A549 (cell line): ENCODE results near the gene G3BP1. TPM values are rescaled to one million over a fixed set of nuclear protein-coding genes. Genes with fewer than 3 reads are reported as not detected.

ENCODE experiments used
- ATAC-seq, 2 experiments: fragments of 200-7000 bp in 1 of 2; fragments of >200 bp in 1 of 2; cut with Nextera tagmentation in 1 of 2; cut with Tn5 transposase in 1 of 2; 3 replicates each; pipeline versions ENCODE4 v1.8.0 to v1.9.1; 2018 to 2020; ENCODE audit warnings: mild to moderate bottlenecking in 1 of 2, moderate library complexity in 1 of 2
- CTCF ChIA-PET: fragments of 300-600 bp; sonication (Branson Sonifier 250); formaldehyde crosslinking; extraction: SDS; loops from one replicate; lab custom pipeline; 2021; ENCODE audit warnings: antibody characterized with exemption, inconsistent platforms; lab: Yijun Ruan, JAX
- POLR2A ChIA-PET: fragments of 350-600 bp; formaldehyde crosslinking; extraction: SDS; loops from one replicate; lab custom pipeline; 2021; ENCODE audit warnings: antibody characterized with exemption, inconsistent platforms; lab: Yijun Ruan, JAX
- DNase-seq, 2 experiments: peaks; one replicate each; pipeline versions ENCODE4 v3.0.0 to v3.0.0-alpha.2; 2011 to 2016; ENCODE audit warnings: low read depth in 1 of 2, low spot score in 1 of 2
- FAIRE-seq: peaks from 2 replicates; lab custom pipeline; 2011; peaks lifted over from hg19 to GRCh38; lab: Jason Lieb, UNC
- H3K27ac ChIP-seq, 2 experiments: fragments of >200 bp; sonication (Bioruptor Twin); formaldehyde crosslinking; 3 replicates each; pipeline ENCODE4 v1.5.1; 2016 to 2017
- H3K4me1 ChIP-seq: fragments of >200 bp; sonication (Bioruptor Twin); formaldehyde crosslinking; 3 replicates; pipeline ENCODE4 v1.6.1; 2016
- H3K4me2 ChIP-seq: fragments of >200 bp; sonication (Bioruptor Twin); formaldehyde crosslinking; 3 replicates; pipeline ENCODE4 v1.6.1; 2016
- H3K4me3 ChIP-seq: fragments of >200 bp; sonication (Bioruptor Twin); formaldehyde crosslinking; 3 replicates; pipeline ENCODE4 v1.5.1; 2016
- H3K9me3 ChIP-seq: fragments of >200 bp; sonication (Bioruptor Twin); formaldehyde crosslinking; 3 replicates; pipeline ENCODE4 v1.6.1; 2016
- BCL3 ChIP-seq: fragments of >200 bp; sonication (Bioruptor Twin); formaldehyde crosslinking; IDR thresholded peaks from 3 replicates; pipeline ENCODE4 v1.6.1; 2016
- BHLHE40 ChIP-seq: IDR thresholded peaks from 2 replicates; pipeline ENCODE4 v1.6.1; 2012; ENCODE audit warnings: low read depth, low read length, inconsistent platforms
- CBX2 ChIP-seq: fragments of 200-600 bp; sonication (generic); IDR thresholded peaks from 2 replicates; pipeline ENCODE4 v1.6.1; 2016; ENCODE audit warnings: low read depth, mild to moderate bottlenecking, borderline replicate concordance
- EHF ChIP-seq: fragments of 250-450 bp; sonication (Bioruptor Pico); IDR thresholded peaks from 2 replicates; pipeline ENCODE4 v1.5.0; 2020; ENCODE audit warnings: mild to moderate bottlenecking
- EHMT2 ChIP-seq: fragments of 200-600 bp; sonication (generic); IDR thresholded peaks from 2 replicates; pipeline ENCODE4 v1.6.1; 2016; ENCODE audit warnings: antibody characterized with exemption, low read depth, mild to moderate bottlenecking, moderate library complexity
- EP300 ChIP-seq, 2 experiments: fragments of >200 bp; sonication (Bioruptor Twin); formaldehyde crosslinking; IDR thresholded peaks; 2 replicates in 1 of 2; 3 replicates in 1 of 2; pipeline ENCODE4 v1.6.1; 2016 to 2017
- FOSL2 ChIP-seq, 2 experiments: fragments of 450-650 bp in 1 of 2; fragments of >200 bp in 1 of 2; sonication (Bioruptor Twin) in 1 of 2; formaldehyde crosslinking; IDR thresholded peaks; 2 replicates each; pipeline versions ENCODE4 v1.5.0 to v1.6.1; 2016 to 2020; ENCODE audit warnings: mild to moderate bottlenecking in 1 of 2, moderate library complexity in 1 of 2
- GATA3 ChIP-seq: IDR thresholded peaks from 2 replicates; pipeline ENCODE4 v1.6.1; 2012; ENCODE audit warnings: borderline replicate concordance
- HEYL ChIP-seq: fragments of 250-450 bp; sonication (Bioruptor Pico); IDR thresholded peaks from 2 replicates; pipeline ENCODE4 v1.8.0; 2021; ENCODE audit warnings: mild to moderate bottlenecking, moderate library complexity
- HOXB13 ChIP-seq: fragments of 250-450 bp; sonication (Bioruptor Pico); IDR thresholded peaks from 2 replicates; pipeline ENCODE4 v1.5.0; 2020; ENCODE audit warnings: low read depth, mild to moderate bottlenecking, moderate library complexity
- KDM1A ChIP-seq: fragments of 200-600 bp; sonication (generic); IDR thresholded peaks from 2 replicates; pipeline ENCODE4 v1.6.1; 2016; ENCODE audit warnings: low read depth, mild to moderate bottlenecking
- MAFK ChIP-seq: fragments of 450-650 bp; IDR thresholded peaks from 2 replicates; pipeline ENCODE4 v1.6.1; 2014; ENCODE audit not compliant: partially characterized antibody
- MAX ChIP-seq: IDR thresholded peaks from 2 replicates; pipeline ENCODE4 v1.6.1; 2012
- NR3C1 ChIP-seq: fragments of >200 bp; sonication (Bioruptor Twin); formaldehyde crosslinking; IDR thresholded peaks from 3 replicates; pipeline ENCODE4 v1.6.1; 2017
- PBX3 ChIP-seq: IDR thresholded peaks from 2 replicates; pipeline ENCODE4 v1.6.1; 2012
- PHF8 ChIP-seq: fragments of 200-600 bp; sonication (generic); IDR thresholded peaks from 2 replicates; pipeline ENCODE4 v1.6.1; 2016; ENCODE audit warnings: low read depth, mild to moderate bottlenecking, antibody characterized with exemption, moderate library complexity, borderline replicate concordance
- RAD21 ChIP-seq, 2 experiments: fragments of >200 bp in 1 of 2; sonication (Bioruptor Twin) in 1 of 2; formaldehyde crosslinking in 1 of 2; IDR thresholded peaks in 1 of 2; conservative IDR thresholded peaks in 1 of 2; 2 replicates in 1 of 2; 3 replicates in 1 of 2; pipeline ENCODE4 v1.6.1; 2012 to 2018; ENCODE audit warnings: inconsistent platforms in 1 of 2
- RARB ChIP-seq: fragments of 250-450 bp; sonication (Bioruptor Pico); IDR thresholded peaks from 2 replicates; pipeline ENCODE4 v1.8.0; 2021; ENCODE audit warnings: mild to moderate bottlenecking, moderate library complexity
- RCOR1 ChIP-seq: fragments of 150-350 bp; IDR thresholded peaks from 2 replicates; pipeline ENCODE4 v1.6.1; 2014; ENCODE audit warnings: antibody characterized with exemption, low read length, low read depth
- RFX5 ChIP-seq: fragments of 450-650 bp; IDR thresholded peaks from 2 replicates; pipeline ENCODE4 v1.7.1; 2014; ENCODE audit warnings: antibody characterized with exemption, mild to moderate bottlenecking, moderate library complexity
- TFCP2L1 ChIP-seq: fragments of 250-450 bp; sonication (Bioruptor Pico); IDR thresholded peaks from 2 replicates; pipeline ENCODE4 v1.5.0; 2021; ENCODE audit warnings: mild to moderate bottlenecking
- TP53 ChIP-seq: fragments of 250-450 bp; sonication (Bioruptor Pico); IDR thresholded peaks from 2 replicates; pipeline ENCODE4 v1.5.0; 2021; ENCODE audit warnings: mild to moderate bottlenecking, moderate library complexity
- ZC3H11A ChIP-seq: fragments of 450-650 bp; IDR thresholded peaks from 2 replicates; pipeline ENCODE4 v1.6.1; 2014; ENCODE audit warnings: antibody characterized with exemption, mild to moderate bottlenecking
- ZSCAN20 ChIP-seq: fragments of 250-450 bp; sonication (Bioruptor Pico); IDR thresholded peaks from 2 replicates; pipeline ENCODE4 v1.8.0; 2022; ENCODE audit warnings: mild to moderate bottlenecking, moderate library complexity
- whole genome bisulfite sequencing: methylation state at CpG from one replicate; pipeline ENCODE4 v1.1.6; 2017; ENCODE audit errors: missing lambda C conversion rate; 5-methylcytosine and 5-hydroxymethylcytosine counted together
- polyA plus RNA-seq, 4 experiments: library from polyadenylated mRNA; depleted of rRNA in 3 of 4; stranded (reverse); fragments of >200 nt; fragmentation: RNase III in 1 of 4; extraction: RNeasy Plus Mini Kit Qiagen cat#74134 plus additional on column Dnase treatment in 1 of 4; gene quantifications; 2 replicates in 3 of 4; 3 replicates in 1 of 4; pipeline ENCODE4 v1.2.3, GENCODE V29; 2011 to 2017
- TF ChIP-seq, protein P1 (sequence below): fragments of >200 bp; sonication (Bioruptor Twin); formaldehyde crosslinking; IDR thresholded peaks from 3 replicates; pipeline ENCODE4 v1.5.1; 2016
- TF ChIP-seq, protein P2 (sequence below): fragments of 250-450 bp; sonication (Bioruptor Pico); IDR thresholded peaks from 2 replicates; pipeline ENCODE4 v1.5.0; 2021; ENCODE audit warnings: mild to moderate bottlenecking, moderate library complexity, borderline replicate concordance
- TF ChIP-seq, protein P3 (sequence below): IDR thresholded peaks from 2 replicates; pipeline ENCODE4 v1.6.1; 2012; ENCODE audit warnings: low read depth, borderline replicate concordance

The G3BP1 gene
- polyA plus RNA-seq, 2 of the 4 experiments (the other 2 are of a cell fraction), result 126 to 176 TPM

GRCh38 chr5:151815051-151815450 lies 43.3 kb downstream of the G3BP1 start:
- POLR2A ChIA-PET, result interaction anchor here (1.0 kb wide), 1 partner anchor 44 kb away, joined by 3 read pairs; the partner anchor contains the start of gene G3BP1
- 89% methylated on average over 1 of the region's 1 CpG for WGBS
- H3K4me2 ChIP-seq, result no peak overlapping the region
- peak in 1 of 2 experiments; percentile 18; a peak in 3 of 6 replicates for ATAC-seq
- no peaks in the 10 kb centered on the region for H3K9me3 ChIP-seq
- no peak overlapping the region for H3K27ac ChIP-seq
- no peak overlapping the region for H3K4me3 ChIP-seq
- no peak for FAIRE-seq
- no peaks in the 10 kb centered on the region for H3K4me1 ChIP-seq
- CTCF ChIA-PET, result interaction anchor here (0.8 to 4.0 kb wide), 2 partner anchors 10 to 329 kb away, joined by 3 to 26 read pairs; no protein-coding TSS in a partner anchor
- TF ChIP-seq, protein P1, sequence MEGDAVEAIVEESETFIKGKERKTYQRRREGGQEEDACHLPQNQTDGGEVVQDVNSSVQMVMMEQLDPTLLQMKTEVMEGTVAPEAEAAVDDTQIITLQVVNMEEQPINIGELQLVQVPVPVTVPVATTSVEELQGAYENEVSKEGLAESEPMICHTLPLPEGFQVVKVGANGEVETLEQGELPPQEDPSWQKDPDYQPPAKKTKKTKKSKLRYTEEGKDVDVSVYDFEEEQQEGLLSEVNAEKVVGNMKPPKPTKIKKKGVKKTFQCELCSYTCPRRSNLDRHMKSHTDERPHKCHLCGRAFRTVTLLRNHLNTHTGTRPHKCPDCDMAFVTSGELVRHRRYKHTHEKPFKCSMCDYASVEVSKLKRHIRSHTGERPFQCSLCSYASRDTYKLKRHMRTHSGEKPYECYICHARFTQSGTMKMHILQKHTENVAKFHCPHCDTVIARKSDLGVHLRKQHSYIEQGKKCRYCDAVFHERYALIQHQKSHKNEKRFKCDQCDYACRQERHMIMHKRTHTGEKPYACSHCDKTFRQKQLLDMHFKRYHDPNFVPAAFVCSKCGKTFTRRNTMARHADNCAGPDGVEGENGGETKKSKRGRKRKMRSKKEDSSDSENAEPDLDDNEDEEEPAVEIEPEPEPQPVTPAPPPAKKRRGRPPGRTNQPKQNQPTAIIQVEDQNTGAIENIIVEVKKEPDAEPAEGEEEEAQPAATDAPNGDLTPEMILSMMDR, result no peak
- TF ChIP-seq EP300 (IDR thresholded peaks at IDR 0.05), result no peak
- TF ChIP-seq FOSL2 (IDR thresholded peaks at IDR 0.05), result no peak
- no peak for TF ChIP-seq FOSL2 (CRISPR knock-in tag; IDR thresholded peaks at IDR 0.05)
- TF ChIP-seq TP53 (CRISPR knock-in tag), result no peak
- no peak for TF ChIP-seq NR3C1
- TF ChIP-seq RFX5, result no peak
- TF ChIP-seq PHF8, result no peak
- TF ChIP-seq ZSCAN20, result no peak
- no peak for TF ChIP-seq HOXB13
- TF ChIP-seq ZC3H11A, result no peak
- TF ChIP-seq BCL3, result no peak
- TF ChIP-seq MAX, result no peak
- no peak for TF ChIP-seq EHMT2
- TF ChIP-seq BHLHE40, result no peak
- TF ChIP-seq MAFK, result no peak
- no peak for DNase-seq

DNA sequence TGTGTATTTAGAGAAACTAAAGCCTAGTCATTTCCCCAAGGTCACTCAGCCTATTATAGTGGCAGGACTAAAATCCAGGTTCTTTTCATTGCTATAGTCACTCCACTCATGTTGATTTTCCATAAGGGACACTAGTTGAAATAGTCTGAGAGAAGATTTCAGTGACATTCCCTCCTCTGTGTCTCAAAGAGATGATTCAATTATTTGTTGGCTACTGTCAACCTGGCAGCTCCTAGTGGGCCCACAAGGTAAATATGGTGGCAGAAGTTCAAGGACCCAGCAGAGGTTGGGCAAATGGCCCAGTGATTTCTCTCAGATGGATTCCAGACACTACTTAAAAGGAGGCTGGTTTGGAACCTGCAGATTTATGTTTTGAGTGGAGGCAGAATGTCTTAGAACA lies 48.1 kb downstream of the G3BP1 start:
- H3K9me3 ChIP-seq, result no peaks in the 10 kb centered on the region
- FAIRE-seq, result no peak
- TF ChIP-seq RAD21 (conservative IDR thresholded peaks at IDR 0.05 in 1 of 2, IDR thresholded peaks at IDR 0.05 in 1 of 2), result no peak
- no peak for TF ChIP-seq RARB (CRISPR knock-in tag)
- no peak for TF ChIP-seq KDM1A
- TF ChIP-seq, protein P2, sequence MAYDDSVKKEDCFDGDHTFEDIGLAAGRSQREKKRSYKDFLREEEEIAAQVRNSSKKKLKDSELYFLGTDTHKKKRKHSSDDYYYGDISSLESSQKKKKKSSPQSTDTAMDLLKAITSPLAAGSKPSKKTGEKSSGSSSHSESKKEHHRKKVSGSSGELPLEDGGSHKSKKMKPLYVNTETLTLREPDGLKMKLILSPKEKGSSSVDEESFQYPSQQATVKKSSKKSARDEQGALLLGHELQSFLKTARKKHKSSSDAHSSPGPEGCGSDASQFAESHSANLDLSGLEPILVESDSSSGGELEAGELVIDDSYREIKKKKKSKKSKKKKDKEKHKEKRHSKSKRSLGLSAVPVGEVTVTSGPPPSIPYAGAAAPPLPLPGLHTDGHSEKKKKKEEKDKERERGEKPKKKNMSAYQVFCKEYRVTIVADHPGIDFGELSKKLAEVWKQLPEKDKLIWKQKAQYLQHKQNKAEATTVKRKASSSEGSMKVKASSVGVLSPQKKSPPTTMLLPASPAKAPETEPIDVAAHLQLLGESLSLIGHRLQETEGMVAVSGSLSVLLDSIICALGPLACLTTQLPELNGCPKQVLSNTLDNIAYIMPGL (CRISPR knock-in tag), result no peak
- no peak for TF ChIP-seq CBX2
- TF ChIP-seq TP53 (CRISPR knock-in tag), result no peak
- TF ChIP-seq TFCP2L1 (CRISPR knock-in tag), result no peak
- TF ChIP-seq HEYL (CRISPR knock-in tag), result no peak
- TF ChIP-seq GATA3, result no peak
- TF ChIP-seq RCOR1, result no peak
- TF ChIP-seq BCL3, result no peak
- no peak for TF ChIP-seq PBX3
- TF ChIP-seq EHF (CRISPR knock-in tag), result no peak
- TF ChIP-seq, protein P3, sequence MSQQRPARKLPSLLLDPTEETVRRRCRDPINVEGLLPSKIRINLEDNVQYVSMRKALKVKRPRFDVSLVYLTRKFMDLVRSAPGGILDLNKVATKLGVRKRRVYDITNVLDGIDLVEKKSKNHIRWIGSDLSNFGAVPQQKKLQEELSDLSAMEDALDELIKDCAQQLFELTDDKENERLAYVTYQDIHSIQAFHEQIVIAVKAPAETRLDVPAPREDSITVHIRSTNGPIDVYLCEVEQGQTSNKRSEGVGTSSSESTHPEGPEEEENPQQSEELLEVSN, result no peak
- CTCF ChIA-PET, result interaction anchor here (1.3 to 1.9 kb wide), 3 partner anchors 18 to 323 kb away, joined by 4 to 7 read pairs (median 4); no protein-coding TSS in a partner anchor
- no peaks in the 10 kb centered on the region for H3K4me1 ChIP-seq
- POLR2A ChIA-PET, result no interaction called here
- ATAC-seq, result no peak
- H3K4me2 ChIP-seq, result no peak overlapping the region
- H3K4me3 ChIP-seq, result no peak overlapping the region
- no peak for DNase-seq
- no peak overlapping the region for H3K27ac ChIP-seq
